Right lobe of liver (tissue), 4 donors: ENCODE results near the gene DBH.

Experiments used
- POLR2A ChIP-seq: fragments of 450-650 bp; IDR thresholded peaks from one replicate; pipeline ENCODE4 v1.6.1; 2017; ENCODE audit warnings: antibody characterized with exemption, mild to moderate bottlenecking
- TF ChIP-seq, protein P1 (sequence below), 4 donors: fragments of 200-600 bp in 3 of 4; fragments of 450-650 bp in 1 of 4; IDR thresholded peaks; one replicate each; pipeline versions ENCODE4 v1.5.1 to v1.8.0; 2016 to 2022; ENCODE audit warnings: antibody characterized with exemption in 4 of 4, mild to moderate bottlenecking in 2 of 4
- donor health status: DM: no; HTN: no; CAD: no.
- donor health status: DM: no; HTN: no; CAD: no.
- donor health status: DM: no; HTN: yes; CAD: no.

DNA sequence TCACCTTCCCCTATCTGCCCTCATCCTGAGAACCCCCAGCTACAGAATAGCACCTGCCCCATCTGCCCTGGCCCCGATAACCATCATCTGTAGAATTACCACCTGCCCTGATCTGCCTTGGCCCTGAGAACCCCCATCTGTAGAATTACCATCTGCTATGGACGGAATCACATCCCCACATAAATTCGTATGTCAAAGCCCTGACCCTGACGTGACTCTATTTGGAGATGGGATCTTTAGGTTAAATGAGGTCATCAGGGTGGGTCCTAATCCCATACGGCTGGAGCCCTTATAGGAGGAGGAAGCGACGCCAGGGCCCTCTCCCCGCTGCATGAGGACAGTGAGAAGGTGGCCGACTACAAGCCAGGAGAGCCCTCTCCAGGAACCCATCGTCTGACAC is 69.4 kb downstream of the DBH start:
- TF ChIP-seq POLR2A = no peak
- TF ChIP-seq, protein P1, sequence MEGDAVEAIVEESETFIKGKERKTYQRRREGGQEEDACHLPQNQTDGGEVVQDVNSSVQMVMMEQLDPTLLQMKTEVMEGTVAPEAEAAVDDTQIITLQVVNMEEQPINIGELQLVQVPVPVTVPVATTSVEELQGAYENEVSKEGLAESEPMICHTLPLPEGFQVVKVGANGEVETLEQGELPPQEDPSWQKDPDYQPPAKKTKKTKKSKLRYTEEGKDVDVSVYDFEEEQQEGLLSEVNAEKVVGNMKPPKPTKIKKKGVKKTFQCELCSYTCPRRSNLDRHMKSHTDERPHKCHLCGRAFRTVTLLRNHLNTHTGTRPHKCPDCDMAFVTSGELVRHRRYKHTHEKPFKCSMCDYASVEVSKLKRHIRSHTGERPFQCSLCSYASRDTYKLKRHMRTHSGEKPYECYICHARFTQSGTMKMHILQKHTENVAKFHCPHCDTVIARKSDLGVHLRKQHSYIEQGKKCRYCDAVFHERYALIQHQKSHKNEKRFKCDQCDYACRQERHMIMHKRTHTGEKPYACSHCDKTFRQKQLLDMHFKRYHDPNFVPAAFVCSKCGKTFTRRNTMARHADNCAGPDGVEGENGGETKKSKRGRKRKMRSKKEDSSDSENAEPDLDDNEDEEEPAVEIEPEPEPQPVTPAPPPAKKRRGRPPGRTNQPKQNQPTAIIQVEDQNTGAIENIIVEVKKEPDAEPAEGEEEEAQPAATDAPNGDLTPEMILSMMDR (IDR thresholded peaks at IDR 0.05) = no peak
